ENCODE results near the gene HORMAD1. TPM values are rescaled to one million over a fixed set of nuclear protein-coding genes. Genes with fewer than 3 reads are reported as not detected.

The HORMAD1 gene
- total and polyA plus RNA-seq, 2 of the 8 experiments (the other 6 are each of a cell fraction or from before 2014, with no cell fraction given) = not detected

- Histone ChIP-seq H4K91ac (replicated peaks; ENCODE audit: insufficient read length, low read length) (no peak overlapping the region), H3K4me3 (ENCODE audit: extremely low read depth in 1 of 4, insufficient read depth in 2 of 4, low read depth in 3 of 4, low read length in 4 of 4) (no peak overlapping the region), H3K9me3 (ENCODE audit: insufficient read depth in 2 of 2, low read depth in 1 of 2, low read length in 1 of 2) (no peaks in the 10 kb centered on the region), H4K8ac (ENCODE audit: extremely low read depth, insufficient read depth, low read length) (no peak overlapping the region), H2AFZ (ENCODE audit: low read length) (no peak overlapping the region), H2BK20ac (ENCODE audit: low read length) (no peak overlapping the region), H3K14ac (ENCODE audit: insufficient read length) (no peak overlapping the region), H2BK120ac (replicated peaks; ENCODE audit: low read depth, low read length) (no peak overlapping the region), H3K23ac (ENCODE audit: insufficient read length) (no peak overlapping the region), H3K4me1 (replicated peaks in 1 of 4; ENCODE audit: control insufficient read depth in 3 of 4, insufficient read depth in 4 of 4, low read length in 3 of 4) (no peaks in the 10 kb centered on the region), H3K79me2 (ENCODE audit: control insufficient read depth in 1 of 2, insufficient read depth in 2 of 2, low read length in 2 of 2) (no peaks in the 10 kb centered on the region), H3K36me3 (ENCODE audit: control insufficient read depth in 2 of 4, insufficient read depth in 4 of 4, low read length in 3 of 4) (peaks cover 0 to 27% (median 10%) of the 10 kb centered on the region in 4 experiments; a peak in 5 of 8 replicates), H2BK12ac (ENCODE audit: low read depth, low read length) (no peak overlapping the region), H3K4me2 (ENCODE audit: insufficient read depth in 1 of 2, low read depth in 2 of 2, low read length in 2 of 2) (no peak overlapping the region), H3K27ac (ENCODE audit: low read depth, low read length) (no peak overlapping the region), H4K20me1 (replicated peaks in 1 of 2; ENCODE audit: control insufficient read depth in 1 of 2, insufficient read depth in 2 of 2, low read length in 2 of 2) (no peaks in the 10 kb centered on the region), H2BK15ac (ENCODE audit: low read length) (no peak overlapping the region), H3K27me3 (replicated peaks in 1 of 4; ENCODE audit: control insufficient read depth in 3 of 4, extremely low read depth in 1 of 4, insufficient read depth in 3 of 4, low read length in 3 of 4) (no peaks in the 10 kb centered on the region), H3K4ac (replicated peaks; ENCODE audit: insufficient read length, low read depth, low read length) (no peak overlapping the region), H2AK5ac (ENCODE audit: low read depth, low read length) (no peak overlapping the region), H3K18ac (ENCODE audit: extremely low read depth, low read length) (no peak overlapping the region), H3K79me1 (ENCODE audit: low read depth, low read length) (no peaks in the 10 kb centered on the region), H2BK5ac (ENCODE audit: low read depth, low read length) (no peak overlapping the region), H3K23me2 (ENCODE audit: low read depth, low read length) (no peaks in the 10 kb centered on the region), H4K5ac (ENCODE audit: insufficient read length, low read depth, low read length) (no peak overlapping the region), H3K9ac (replicated peaks in 1 of 4; ENCODE audit: extremely low read depth in 1 of 4, low read depth in 3 of 4, low read length in 3 of 4) (no peak overlapping the region), H3K56ac (replicated peaks; ENCODE audit: insufficient read length, low read depth, low read length) (no peak overlapping the region)
- no peak for FAIRE-seq
- DNase-seq (ENCODE audit: low read depth in 1 of 2, low spot score in 2 of 2) = no peak
- CTCF ChIA-PET (ENCODE audit: partially characterized antibody) = interaction anchor here (0.7 to 1.0 kb wide), 2 partner anchors 17 to 165 kb away, joined by 3 read pairs; no protein-coding TSS in a partner anchor
- POLR2A ChIA-PET (ENCODE audit: partially characterized antibody) = interaction anchor here (0.7 to 0.8 kb wide), 2 partner anchors 21 to 93 kb away, joined by 3 read pairs; no protein-coding TSS in a partner anchor
- WGBS, 2 experiments (ENCODE audit: extremely low coverage in 1 of 2, insufficient coverage in 1 of 2, insufficient read length in 1 of 2, insufficient replicate concordance in 2 of 2, low coverage in 1 of 2, low lambda C conversion rate in 2 of 2, missing lambda C conversion rate in 1 of 2) = 93% methylated on average over 7 of the region's 7 CpGs; no CpG with 5 or more reads in 1 of the 2 experiments
- TF ChIP-seq ATF3 (IDR thresholded peaks at IDR 0.05; ENCODE audit: insufficient read depth, low read depth, low read length) (no peak), ZNF274 (IDR thresholded peaks at IDR 0.05; ENCODE audit: borderline replicate concordance, extremely low read depth, low read length) (no peak), CEBPB (IDR thresholded peaks at IDR 0.05; ENCODE audit: low read depth, low read length) (no peak), MAFK (IDR thresholded peaks at IDR 0.05; ENCODE audit: low read depth, low read length) (peak; percentile 85), SAP30 (IDR thresholded peaks at IDR 0.05; ENCODE audit: insufficient read depth, insufficient replicate concordance, low read length) (no peak), CBX8 (IDR thresholded peaks at IDR 0.05; ENCODE audit: borderline replicate concordance, low read depth, low read length) (no peak)
These were observed 57.4 kb downstream of the HORMAD1 start for GRCh38 chr1:150663321-150663720.

Measured in H1 (cell line).